ENCODE measurements around the gene MS4A3.

DNA sequence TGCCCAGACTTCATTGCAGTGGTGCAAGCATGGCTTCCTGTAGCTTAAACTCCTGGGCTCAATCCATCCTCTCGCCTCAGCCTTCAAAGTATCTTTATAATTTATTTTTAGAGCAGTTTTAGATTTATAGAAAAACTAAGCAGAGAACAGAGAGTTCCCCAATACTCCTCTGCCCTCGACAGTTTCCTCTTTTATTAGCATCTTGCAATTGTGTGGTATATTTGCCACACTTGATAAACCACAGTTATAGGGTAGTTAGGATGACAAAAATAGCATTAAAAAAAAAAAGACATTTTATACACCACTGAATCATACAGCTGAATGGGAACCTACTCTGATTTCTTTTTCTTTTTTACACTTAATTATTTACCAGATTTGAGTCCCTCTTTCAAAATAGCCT lies 63.2 kb downstream of the MS4A3 start:
- TF ChIP-seq GABPA (IDR thresholded peaks at IDR 0.05; ENCODE audit: low read depth) (no peak), JUNB (IDR thresholded peaks at IDR 0.05) (no peak), DPF2 (IDR thresholded peaks at IDR 0.05) (no peak), POLR2A (IDR thresholded peaks at IDR 0.05; ENCODE audit: low read depth, low read length) (no peak), EZH2 (IDR thresholded peaks at IDR 0.05; ENCODE audit: borderline replicate concordance, control insufficient read depth, low read depth, low read length) (no peak), POLR2AphosphoS2 (IDR thresholded peaks at IDR 0.05; ENCODE audit: low read depth, low read length) (no peak)
- TF ChIP-seq, protein P1, sequence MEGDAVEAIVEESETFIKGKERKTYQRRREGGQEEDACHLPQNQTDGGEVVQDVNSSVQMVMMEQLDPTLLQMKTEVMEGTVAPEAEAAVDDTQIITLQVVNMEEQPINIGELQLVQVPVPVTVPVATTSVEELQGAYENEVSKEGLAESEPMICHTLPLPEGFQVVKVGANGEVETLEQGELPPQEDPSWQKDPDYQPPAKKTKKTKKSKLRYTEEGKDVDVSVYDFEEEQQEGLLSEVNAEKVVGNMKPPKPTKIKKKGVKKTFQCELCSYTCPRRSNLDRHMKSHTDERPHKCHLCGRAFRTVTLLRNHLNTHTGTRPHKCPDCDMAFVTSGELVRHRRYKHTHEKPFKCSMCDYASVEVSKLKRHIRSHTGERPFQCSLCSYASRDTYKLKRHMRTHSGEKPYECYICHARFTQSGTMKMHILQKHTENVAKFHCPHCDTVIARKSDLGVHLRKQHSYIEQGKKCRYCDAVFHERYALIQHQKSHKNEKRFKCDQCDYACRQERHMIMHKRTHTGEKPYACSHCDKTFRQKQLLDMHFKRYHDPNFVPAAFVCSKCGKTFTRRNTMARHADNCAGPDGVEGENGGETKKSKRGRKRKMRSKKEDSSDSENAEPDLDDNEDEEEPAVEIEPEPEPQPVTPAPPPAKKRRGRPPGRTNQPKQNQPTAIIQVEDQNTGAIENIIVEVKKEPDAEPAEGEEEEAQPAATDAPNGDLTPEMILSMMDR (IDR thresholded peaks at IDR 0.05 in 2 of 3, conservative IDR thresholded peaks at IDR 0.05 in 1 of 3; ENCODE audit: control insufficient read depth in 2 of 3, extremely low read depth in 1 of 3, insufficient read depth in 1 of 3, low read depth in 3 of 3, low read length in 3 of 3): no peak
- TF ChIP-seq, protein P2, sequence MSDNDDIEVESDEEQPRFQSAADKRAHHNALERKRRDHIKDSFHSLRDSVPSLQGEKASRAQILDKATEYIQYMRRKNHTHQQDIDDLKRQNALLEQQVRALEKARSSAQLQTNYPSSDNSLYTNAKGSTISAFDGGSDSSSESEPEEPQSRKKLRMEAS (IDR thresholded peaks at IDR 0.05; ENCODE audit: low read depth, low read length): no peak
- TF ChIP-seq, protein P3, sequence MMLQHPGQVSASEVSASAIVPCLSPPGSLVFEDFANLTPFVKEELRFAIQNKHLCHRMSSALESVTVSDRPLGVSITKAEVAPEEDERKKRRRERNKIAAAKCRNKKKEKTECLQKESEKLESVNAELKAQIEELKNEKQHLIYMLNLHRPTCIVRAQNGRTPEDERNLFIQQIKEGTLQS (IDR thresholded peaks at IDR 0.05; ENCODE audit: borderline replicate concordance, extremely low read depth, low read depth, low read length): no peak
- TF ChIP-seq, protein P4, sequence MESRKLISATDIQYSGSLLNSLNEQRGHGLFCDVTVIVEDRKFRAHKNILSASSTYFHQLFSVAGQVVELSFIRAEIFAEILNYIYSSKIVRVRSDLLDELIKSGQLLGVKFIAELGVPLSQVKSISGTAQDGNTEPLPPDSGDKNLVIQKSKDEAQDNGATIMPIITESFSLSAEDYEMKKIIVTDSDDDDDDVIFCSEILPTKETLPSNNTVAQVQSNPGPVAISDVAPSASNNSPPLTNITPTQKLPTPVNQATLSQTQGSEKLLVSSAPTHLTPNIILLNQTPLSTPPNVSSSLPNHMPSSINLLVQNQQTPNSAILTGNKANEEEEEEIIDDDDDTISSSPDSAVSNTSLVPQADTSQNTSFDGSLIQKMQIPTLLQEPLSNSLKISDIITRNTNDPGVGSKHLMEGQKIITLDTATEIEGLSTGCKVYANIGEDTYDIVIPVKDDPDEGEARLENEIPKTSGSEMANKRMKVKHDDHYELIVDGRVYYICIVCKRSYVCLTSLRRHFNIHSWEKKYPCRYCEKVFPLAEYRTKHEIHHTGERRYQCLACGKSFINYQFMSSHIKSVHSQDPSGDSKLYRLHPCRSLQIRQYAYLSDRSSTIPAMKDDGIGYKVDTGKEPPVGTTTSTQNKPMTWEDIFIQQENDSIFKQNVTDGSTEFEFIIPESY (IDR thresholded peaks at IDR 0.05): no peak
- TF ChIP-seq, protein P5, sequence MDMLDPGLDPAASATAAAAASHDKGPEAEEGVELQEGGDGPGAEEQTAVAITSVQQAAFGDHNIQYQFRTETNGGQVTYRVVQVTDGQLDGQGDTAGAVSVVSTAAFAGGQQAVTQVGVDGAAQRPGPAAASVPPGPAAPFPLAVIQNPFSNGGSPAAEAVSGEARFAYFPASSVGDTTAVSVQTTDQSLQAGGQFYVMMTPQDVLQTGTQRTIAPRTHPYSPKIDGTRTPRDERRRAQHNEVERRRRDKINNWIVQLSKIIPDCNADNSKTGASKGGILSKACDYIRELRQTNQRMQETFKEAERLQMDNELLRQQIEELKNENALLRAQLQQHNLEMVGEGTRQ (IDR thresholded peaks at IDR 0.05; ENCODE audit: borderline replicate concordance, low read depth, low read length): no peak

Measured in GM12878 (cell line).